ENCODE measurements around the gene SAP25.

SAP25 gene

GRCh38 chr7:100575746-100576383 is 2.2 kb upstream of the SAP25 start:
- no peak for DNase-seq
- TF ChIP-seq POLR2A (IDR thresholded peaks at IDR 0.05; ENCODE audit: low read length), result no peak
- TF ChIP-seq GATA1 (IDR thresholded peaks at IDR 0.05; ENCODE audit: low read depth, low read length), result no peak

- TF ChIP-seq GATA1 (IDR thresholded peaks at IDR 0.05; ENCODE audit: low read depth, low read length) (no peak), POLR2A (IDR thresholded peaks at IDR 0.05; ENCODE audit: low read length) (no peak)
- DNase-seq, result no peak
Measured at GRCh38 chr7:100575206-100575631, 1.5 kb upstream of the SAP25 start.

DNA sequence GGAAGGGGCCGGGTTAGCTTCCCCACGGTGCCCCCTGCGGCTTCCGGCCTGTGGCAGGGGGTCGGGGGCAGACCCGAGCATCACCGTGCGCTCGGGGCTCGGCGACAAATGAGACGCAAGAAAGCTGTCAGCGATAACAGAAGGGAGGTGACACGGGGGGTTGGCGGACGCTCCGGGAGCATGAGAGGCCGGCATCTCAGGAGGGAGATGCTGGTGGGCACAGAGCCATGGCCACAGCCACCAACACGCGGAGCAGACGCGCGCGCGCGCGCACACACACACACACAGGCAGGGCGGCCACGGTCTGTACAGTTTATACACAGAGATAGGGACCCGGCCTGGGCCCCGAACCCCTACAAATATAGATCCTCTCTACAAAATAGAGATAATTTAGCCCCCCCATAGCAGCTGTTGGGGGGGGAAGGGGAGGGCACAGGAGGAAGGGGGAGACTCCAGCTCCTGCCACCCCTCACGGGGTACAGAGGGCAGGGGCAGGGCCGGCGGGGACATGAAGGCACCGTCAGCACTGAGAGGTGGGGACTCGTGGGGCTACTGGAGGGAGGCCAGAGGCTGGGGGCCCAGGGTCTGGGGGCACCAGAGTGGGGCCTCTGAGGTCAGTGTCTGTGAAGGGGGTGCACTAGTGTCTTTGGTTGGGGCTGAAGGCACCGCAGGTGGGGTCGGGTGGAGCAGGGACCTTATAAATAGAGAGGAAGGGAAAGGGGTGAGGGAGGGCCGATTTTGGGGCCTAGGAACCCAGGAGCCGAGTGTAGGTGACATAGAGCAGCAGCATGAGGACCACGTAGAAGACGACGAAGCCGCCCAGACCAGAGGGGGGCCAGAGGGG is 884 bp upstream of the SAP25 start:
- TF ChIP-seq GATA1 (IDR thresholded peaks at IDR 0.05; ENCODE audit: low read depth, low read length) (no peak), POLR2A (IDR thresholded peaks at IDR 0.05; ENCODE audit: low read length) (no peak)
- DNase-seq, result no peak

- no peak for TF ChIP-seq GATA1 (IDR thresholded peaks at IDR 0.05; ENCODE audit: low read depth, low read length)
- no peak for TF ChIP-seq POLR2A (IDR thresholded peaks at IDR 0.05; ENCODE audit: low read length)
- no peak for DNase-seq
Measured at GRCh38 chr7:100572949-100573675, 588 bp downstream of the SAP25 start.

- DNase-seq, result no peak
- TF ChIP-seq POLR2A (IDR thresholded peaks at IDR 0.05; ENCODE audit: low read length) (no peak), GATA1 (IDR thresholded peaks at IDR 0.05; ENCODE audit: low read depth, low read length) (no peak)
Measured at GRCh38 chr7:100572281-100572948, 1.3 kb downstream of the SAP25 start.

- no peak for DNase-seq
- no peak for TF ChIP-seq GATA1 (IDR thresholded peaks at IDR 0.05; ENCODE audit: low read depth, low read length)
- TF ChIP-seq POLR2A (IDR thresholded peaks at IDR 0.05; ENCODE audit: low read length), result no peak
Measured at GRCh38 chr7:100571829-100572116, 1.9 kb downstream of the SAP25 start.

- no peak for DNase-seq
- no peak for TF ChIP-seq POLR2A (IDR thresholded peaks at IDR 0.05; ENCODE audit: low read length)
- TF ChIP-seq GATA1 (IDR thresholded peaks at IDR 0.05; ENCODE audit: low read depth, low read length), result no peak
Measured at GRCh38 chr7:100570954-100571828, 2.5 kb downstream of the SAP25 start.

GRCh38 chr7:100568896-100569844 is 4.5 kb downstream of the SAP25 start:
- TF ChIP-seq GATA1 (IDR thresholded peaks at IDR 0.05; ENCODE audit: low read depth, low read length) (no peak), POLR2A (IDR thresholded peaks at IDR 0.05; ENCODE audit: low read length) (peak; percentile 46)
- DNase-seq, result peak; percentile 79 to 87

- TF ChIP-seq POLR2A (IDR thresholded peaks at IDR 0.05; ENCODE audit: low read length), result no peak
- no peak for TF ChIP-seq GATA1 (IDR thresholded peaks at IDR 0.05; ENCODE audit: low read depth, low read length)
- no peak for DNase-seq
Measured at GRCh38 chr7:100568176-100568895, 5.4 kb downstream of the SAP25 start.

GRCh38 chr7:100567751-100568175 is 5.9 kb downstream of the SAP25 start:
- TF ChIP-seq GATA1 (IDR thresholded peaks at IDR 0.05; ENCODE audit: low read depth, low read length) (no peak), POLR2A (IDR thresholded peaks at IDR 0.05; ENCODE audit: low read length) (no peak)
- DNase-seq, result no peak

DNA sequence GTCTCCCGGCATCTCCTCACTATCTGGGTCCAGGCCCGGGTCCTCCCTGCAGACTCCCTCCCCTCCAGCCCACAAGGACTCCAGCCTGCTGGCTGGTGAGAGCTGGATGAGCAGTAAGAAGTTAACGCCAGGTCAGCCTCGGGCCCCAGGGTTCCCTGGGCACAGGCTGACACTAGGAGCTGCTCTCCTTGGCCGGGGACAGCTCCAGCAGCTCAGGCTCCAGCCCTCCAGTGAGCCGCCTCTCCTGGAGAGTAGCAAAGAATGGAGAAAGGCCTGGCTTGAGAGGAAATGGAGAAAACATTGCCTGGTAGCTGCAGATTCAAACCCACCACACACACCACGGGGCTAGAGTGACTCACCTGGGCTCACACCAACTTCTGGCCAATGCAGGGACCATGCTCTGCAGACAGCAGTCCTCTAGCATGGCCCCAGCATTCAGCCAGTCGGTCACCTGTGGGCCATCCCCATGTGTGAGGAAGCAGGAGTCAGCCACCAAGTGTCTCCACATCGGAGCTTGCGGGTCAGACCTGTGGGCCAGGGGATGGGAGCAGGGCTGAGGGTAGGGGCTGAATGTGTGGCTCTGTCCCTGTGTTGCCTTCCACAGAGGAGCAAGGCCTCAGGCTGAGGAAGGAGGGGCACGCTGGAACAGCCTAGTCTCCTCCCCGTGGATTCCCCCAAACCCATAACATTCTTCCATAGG is 6.5 kb downstream of the SAP25 start:
- no peak for TF ChIP-seq POLR2A (IDR thresholded peaks at IDR 0.05; ENCODE audit: low read length)
- TF ChIP-seq GATA1 (IDR thresholded peaks at IDR 0.05; ENCODE audit: low read depth, low read length), result no peak
- DNase-seq, result no peak

Measured in erythroblast (primary cell).